Measurements from ENCODE around the gene SSC4D. TPM values are rescaled to one million over a fixed set of nuclear protein-coding genes. Genes with fewer than 3 reads are reported as not detected.
"Not testable (repeated sequence)": the region's sequence is repeated elsewhere in the genome, so short reads cannot be mapped to it uniquely, and the experiment has no call there.

The SSC4D gene
- total and polyA plus RNA-seq, 4 experiments from 2014 or later: 0.31 TPM; not detected in 3

GRCh38 chr7:76440404-76440803 lies 30.9 kb upstream of the SSC4D start:
- H3K27ac ChIP-seq (ENCODE audit: low read depth, low read length); H3K36me3 ChIP-seq (ENCODE audit: insufficient read depth, low read length); H3K9me3 Mint-ChIP-seq; H3K4me3 Mint-ChIP-seq; POLR2A ChIA-PET (ENCODE audit: partially characterized antibody); DNase-seq; H3K27me3 Mint-ChIP-seq; H3K27me3 ChIP-seq (ENCODE audit: insufficient read depth, low read length); CTCF ChIA-PET (ENCODE audit: partially characterized antibody); H3K27ac Mint-ChIP-seq; H3K9me3 ChIP-seq (ENCODE audit: control insufficient read depth in 1 of 2, low read length in 2 of 2); intact Hi-C loops (cut with micrococcal nuclease); H3K4me3 ChIP-seq (ENCODE audit: low read length in 2 of 2); H3K4me1 Mint-ChIP-seq; H3K36me3 Mint-ChIP-seq: not testable (repeated sequence)
- peaks cover 10% of the 10 kb centered on the region for H3K4me1 ChIP-seq (ENCODE audit: insufficient read depth, low read length)

GRCh38 chr7:76439120-76439888 lies 29.8 kb upstream of the SSC4D start:
- DNase-seq; H3K36me3 Mint-ChIP-seq; H3K4me1 Mint-ChIP-seq; H3K4me3 ChIP-seq (ENCODE audit: low read length in 2 of 2); H3K36me3 ChIP-seq (ENCODE audit: insufficient read depth, low read length); intact Hi-C loops (cut with micrococcal nuclease); H3K27ac Mint-ChIP-seq; CTCF ChIA-PET (ENCODE audit: partially characterized antibody); H3K27ac ChIP-seq (ENCODE audit: low read depth, low read length); H3K4me1 ChIP-seq (ENCODE audit: insufficient read depth, low read length); H3K9me3 ChIP-seq (ENCODE audit: control insufficient read depth in 1 of 2, low read length in 2 of 2); H3K4me3 Mint-ChIP-seq; H3K27me3 ChIP-seq (ENCODE audit: insufficient read depth, low read length); H3K27me3 Mint-ChIP-seq; H3K9me3 Mint-ChIP-seq; POLR2A ChIA-PET (ENCODE audit: partially characterized antibody): not testable (repeated sequence)

- H3K36me3 Mint-ChIP-seq; H3K4me1 ChIP-seq (ENCODE audit: insufficient read depth, low read length); intact Hi-C loops (cut with micrococcal nuclease); H3K4me1 Mint-ChIP-seq; POLR2A ChIA-PET (ENCODE audit: partially characterized antibody); CTCF ChIA-PET (ENCODE audit: partially characterized antibody); H3K36me3 ChIP-seq (ENCODE audit: insufficient read depth, low read length); H3K27ac ChIP-seq (ENCODE audit: low read depth, low read length); H3K4me3 ChIP-seq (ENCODE audit: low read length in 2 of 2); H3K9me3 Mint-ChIP-seq; H3K9me3 ChIP-seq (ENCODE audit: control insufficient read depth in 1 of 2, low read length in 2 of 2); H3K27me3 Mint-ChIP-seq; H3K27ac Mint-ChIP-seq; H3K4me3 Mint-ChIP-seq; H3K27me3 ChIP-seq (ENCODE audit: insufficient read depth, low read length): not testable (repeated sequence)
- DNase-seq: peak; percentile 11 to 65 (median 52)
Observed at GRCh38 chr7:76437873-76438272, 28.4 kb upstream of the SSC4D start.

GRCh38 chr7:76430836-76431235 lies 21.3 kb upstream of the SSC4D start:
- no peaks in the 10 kb centered on the region for H3K9me3 Mint-ChIP-seq
- H3K4me3 ChIP-seq (ENCODE audit: low read length in 2 of 2): no peak overlapping the region
- H3K36me3 ChIP-seq (ENCODE audit: insufficient read depth, low read length): no peaks in the 10 kb centered on the region
- no peaks in the 10 kb centered on the region for H3K4me1 ChIP-seq (ENCODE audit: insufficient read depth, low read length)
- POLR2A ChIA-PET (ENCODE audit: partially characterized antibody): no interaction called here
- H3K27ac Mint-ChIP-seq: no peak overlapping the region
- DNase-seq: no peak
- no peaks in the 10 kb centered on the region for H3K27me3 Mint-ChIP-seq
- H3K36me3 Mint-ChIP-seq: peaks cover 0 to 5% of the 10 kb centered on the region in 2 donors
- H3K27ac ChIP-seq (ENCODE audit: low read depth, low read length): no peak overlapping the region
- no peaks in the 10 kb centered on the region for H3K4me1 Mint-ChIP-seq
- intact Hi-C loops (cut with micrococcal nuclease): no loop called here
- no peaks in the 10 kb centered on the region for H3K27me3 ChIP-seq (ENCODE audit: insufficient read depth, low read length)
- H3K9me3 ChIP-seq (ENCODE audit: control insufficient read depth in 1 of 2, low read length in 2 of 2): no peaks in the 10 kb centered on the region
- CTCF ChIA-PET (ENCODE audit: partially characterized antibody): interaction anchor here (0.9 kb wide), 1 partner anchor 19 kb away, joined by 3 read pairs; no protein-coding TSS in a partner anchor
- H3K4me3 Mint-ChIP-seq: no peak overlapping the region

- POLR2A ChIA-PET (ENCODE audit: partially characterized antibody): no interaction called here
Observed at GRCh38 chr7:76430211-76430610, 20.7 kb upstream of the SSC4D start.

GRCh38 chr7:76428868-76429805 lies 19.6 kb upstream of the SSC4D start:
- Histone ChIP-seq H3K36me3 (ENCODE audit: insufficient read depth, low read length) (no peaks in the 10 kb centered on the region), H3K27me3 (ENCODE audit: insufficient read depth, low read length) (no peaks in the 10 kb centered on the region), H3K4me1 (ENCODE audit: insufficient read depth, low read length) (no peaks in the 10 kb centered on the region), H3K4me3 (ENCODE audit: low read length in 2 of 2) (no peak overlapping the region), H3K27ac (ENCODE audit: low read depth, low read length) (no peak overlapping the region), H3K9me3 (ENCODE audit: control insufficient read depth in 1 of 2, low read length in 2 of 2) (no peaks in the 10 kb centered on the region)
- Mint-ChIP-seq H3K27ac (no peak overlapping the region), H3K9me3 (no peaks in the 10 kb centered on the region), H3K4me1 (peaks cover 0 to 7% (median 3%) of the 10 kb centered on the region in 4 donors), H3K4me3 (no peak overlapping the region), H3K27me3 (no peaks in the 10 kb centered on the region), H3K36me3 (no peaks in the 10 kb centered on the region)
- DNase-seq: no peak
- ChIA-PET POLR2A (ENCODE audit: partially characterized antibody) (no interaction called here), CTCF (ENCODE audit: partially characterized antibody) (no interaction called here)
- intact Hi-C loops (cut with micrococcal nuclease): no loop called here

More at GRCh38 chr7:76430211-76430610, 20.7 kb upstream of the SSC4D start:
- Mint-ChIP-seq H3K4me3 (no peak overlapping the region), H3K36me3 (peaks cover 0 to 3% of the 10 kb centered on the region in 2 donors), H3K9me3 (no peaks in the 10 kb centered on the region), H3K4me1 (no peaks in the 10 kb centered on the region), H3K27me3 (no peaks in the 10 kb centered on the region), H3K27ac (no peak overlapping the region)
- CTCF ChIA-PET (ENCODE audit: partially characterized antibody): no interaction called here
- Histone ChIP-seq H3K4me3 (ENCODE audit: low read length in 2 of 2) (no peak overlapping the region), H3K9me3 (ENCODE audit: control insufficient read depth in 1 of 2, low read length in 2 of 2) (no peaks in the 10 kb centered on the region), H3K4me1 (ENCODE audit: insufficient read depth, low read length) (no peaks in the 10 kb centered on the region), H3K36me3 (ENCODE audit: insufficient read depth, low read length) (no peaks in the 10 kb centered on the region), H3K27ac (ENCODE audit: low read depth, low read length) (no peak overlapping the region), H3K27me3 (ENCODE audit: insufficient read depth, low read length) (no peaks in the 10 kb centered on the region)
- intact Hi-C loops (cut with micrococcal nuclease): no loop called here
- DNase-seq: no peak

- ChIA-PET CTCF (ENCODE audit: partially characterized antibody) (interaction anchor here (1.2 kb wide), 1 partner anchor 30 kb away, joined by 3 read pairs; no protein-coding TSS in a partner anchor), POLR2A (ENCODE audit: partially characterized antibody) (no interaction called here)
Observed at GRCh38 chr7:76428149-76428823, 18.8 kb upstream of the SSC4D start.

More at GRCh38 chr7:76428149-76428823, 18.8 kb upstream of the SSC4D start:
- Histone ChIP-seq H3K4me1 (ENCODE audit: insufficient read depth, low read length) (no peaks in the 10 kb centered on the region), H3K27ac (ENCODE audit: low read depth, low read length) (no peak overlapping the region), H3K4me3 (ENCODE audit: low read length in 2 of 2) (no peak overlapping the region), H3K27me3 (ENCODE audit: insufficient read depth, low read length) (no peaks in the 10 kb centered on the region), H3K36me3 (ENCODE audit: insufficient read depth, low read length) (no peaks in the 10 kb centered on the region), H3K9me3 (ENCODE audit: control insufficient read depth in 1 of 2, low read length in 2 of 2) (no peaks in the 10 kb centered on the region)
- Mint-ChIP-seq H3K27me3 (peaks cover 1 to 2% of the 10 kb centered on the region in 2 donors), H3K4me1 (peaks cover 0 to 7% (median 3%) of the 10 kb centered on the region in 4 donors), H3K27ac (no peak overlapping the region), H3K36me3 (no peaks in the 10 kb centered on the region), H3K4me3 (no peak overlapping the region), H3K9me3 (no peaks in the 10 kb centered on the region)
- DNase-seq: no peak
- intact Hi-C loops (cut with micrococcal nuclease): no loop called here
